HG02588 (cell line): ENCODE measurements around the gene NXPH2.

Experiments
- ATAC-seq: cut with Tn5 transposase; IDR thresholded peaks from one replicate; pipeline ENCODE4 v1.9.1; 2021; ENCODE audit warnings: mild to moderate bottlenecking, moderate library complexity; ENCODE audit not compliant: unreplicated experiment

NXPH2 gene

GRCh38 chr2:138712212-138712979, 67.8 kb downstream of the NXPH2 start:
- peak; percentile 93 for ATAC-seq

GRCh38 chr2:138711812-138712211, 68.4 kb downstream of the NXPH2 start:
- ATAC-seq: peak; percentile 36

GRCh38 chr2:138708682-138709241, 71.4 kb downstream of the NXPH2 start:
- no peak for ATAC-seq

- ATAC-seq: no peak
Measured at GRCh38 chr2:138707392-138708074, 72.7 kb downstream of the NXPH2 start.

GRCh38 chr2:138703242-138703641, 76.9 kb downstream of the NXPH2 start:
- ATAC-seq: no peak

- no peak for ATAC-seq
Measured at GRCh38 chr2:138700716-138701115, 79.5 kb downstream of the NXPH2 start.

GRCh38 chr2:138699421-138699820, 80.8 kb downstream of the NXPH2 start:
- no peak for ATAC-seq

GRCh38 chr2:138698428-138698827, 81.8 kb downstream of the NXPH2 start:
- ATAC-seq: no peak

- ATAC-seq: no peak
Measured at GRCh38 chr2:138691667-138692066, 88.5 kb downstream of the NXPH2 start.

- ATAC-seq: no peak
Measured at GRCh38 chr2:138689705-138690104, 90.5 kb downstream of the NXPH2 start.

GRCh38 chr2:138682163-138682562, 98.0 kb downstream of the NXPH2 start:
- ATAC-seq: no peak

- ATAC-seq: no peak
Measured at GRCh38 chr2:138677221-138677620, 103.0 kb downstream of the NXPH2 start.

- ATAC-seq: no peak
Measured at GRCh38 chr2:138676619-138677021, 103.6 kb downstream of the NXPH2 start.

GRCh38 chr2:138671566-138671965, 108.6 kb downstream of the NXPH2 start:
- ATAC-seq: no peak

GRCh38 chr2:138670734-138671133, 109.5 kb downstream of the NXPH2 start:
- no peak for ATAC-seq

- no peak for ATAC-seq
Measured at GRCh38 chr2:138665937-138666336, 114.3 kb downstream of the NXPH2 start.

- no peak for ATAC-seq
Measured at GRCh38 chr2:138658187-138658894, 121.8 kb downstream of the NXPH2 start.

- ATAC-seq: no peak
Measured at GRCh38 chr2:138654146-138654545, 126.0 kb downstream of the NXPH2 start.

GRCh38 chr2:138652378-138652777, 127.8 kb downstream of the NXPH2 start:
- no peak for ATAC-seq

- ATAC-seq: no peak
Measured at GRCh38 chr2:138649571-138649970, 130.6 kb downstream of the NXPH2 start.

- ATAC-seq: no peak
Measured at GRCh38 chr2:138648606-138649005, 131.6 kb downstream of the NXPH2 start.
